NK-92 treated with Interleukin-12 subunit alpha and Interleukin-12 subunit beta, amount 100 ng/mL, for 24 hours (cell line): ENCODE data around the gene SV2C.
"Not testable (repeated sequence)": the region's sequence is repeated elsewhere in the genome, so short reads cannot be mapped to it uniquely, and the experiment has no call there.

Source experiments
- DNase-seq: peaks from one replicate; lab custom pipeline; 2025; lab: John Stamatoyannopoulos, UW

The SV2C gene

DNA sequence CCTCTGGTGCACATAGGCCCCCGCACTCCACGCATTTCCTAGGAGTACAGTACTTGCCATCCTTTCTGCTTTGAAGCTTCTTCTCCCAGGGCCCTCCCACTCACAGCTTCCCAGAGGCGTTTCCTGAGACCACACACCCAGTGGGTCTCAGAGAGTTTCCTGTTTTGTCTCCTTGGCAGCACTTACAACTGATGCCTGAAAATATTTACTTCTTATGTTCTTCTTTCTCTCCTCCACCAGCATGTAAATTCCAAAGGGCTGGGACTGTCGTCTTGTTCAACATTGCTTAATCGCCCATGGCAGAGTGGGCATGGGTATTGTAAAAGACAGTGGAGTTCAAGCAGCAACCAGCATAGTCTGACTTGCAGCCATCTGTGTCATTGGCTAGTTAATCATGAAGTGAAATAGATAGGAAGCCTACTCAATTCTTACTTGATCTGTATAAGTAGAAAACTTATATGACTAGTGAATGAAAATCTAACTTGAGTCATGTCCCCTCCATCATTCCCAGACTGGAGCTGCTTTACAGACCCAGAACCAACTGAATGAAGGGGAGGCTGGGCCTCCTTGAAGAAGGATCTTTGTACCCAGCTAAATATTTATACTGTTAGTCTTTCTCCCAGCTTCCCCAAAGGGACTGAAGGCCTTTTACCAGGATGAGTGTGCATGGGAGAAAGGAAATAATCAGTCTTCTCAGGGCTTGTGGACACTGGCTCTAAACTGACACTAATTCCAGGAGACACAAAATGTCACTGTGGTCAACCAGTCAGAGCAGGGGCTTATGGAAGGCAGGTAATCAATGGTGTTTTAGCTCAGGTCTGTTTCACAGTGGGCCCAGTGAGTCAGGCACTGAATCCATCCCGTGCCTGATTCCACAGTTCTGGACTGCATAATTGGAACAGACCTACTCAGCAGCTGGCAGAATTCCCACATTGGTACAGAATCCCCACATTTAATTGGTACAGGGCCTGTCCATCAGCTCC, 116.4 kb downstream of the SV2C start:
- DNase-seq: no peak

DNA sequence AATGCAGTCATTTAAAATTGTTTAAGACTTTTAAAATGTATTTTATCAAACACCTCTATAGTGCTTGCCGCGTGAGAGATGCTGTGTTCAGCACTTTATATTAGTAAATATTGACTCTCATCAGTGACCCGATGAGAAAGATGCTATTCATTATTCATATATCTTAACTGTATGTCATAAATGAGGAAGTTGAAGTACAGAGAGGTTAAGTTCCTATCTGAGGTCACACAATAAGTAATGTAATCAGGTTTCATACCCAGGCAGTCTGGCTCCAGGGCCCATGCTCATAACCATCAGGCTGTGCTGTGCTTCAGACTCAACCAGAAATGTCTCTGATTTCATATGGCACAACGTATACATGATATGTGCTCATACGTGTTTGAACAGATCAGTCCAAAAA, 119.0 kb downstream of the SV2C start:
- DNase-seq: no peak

DNA sequence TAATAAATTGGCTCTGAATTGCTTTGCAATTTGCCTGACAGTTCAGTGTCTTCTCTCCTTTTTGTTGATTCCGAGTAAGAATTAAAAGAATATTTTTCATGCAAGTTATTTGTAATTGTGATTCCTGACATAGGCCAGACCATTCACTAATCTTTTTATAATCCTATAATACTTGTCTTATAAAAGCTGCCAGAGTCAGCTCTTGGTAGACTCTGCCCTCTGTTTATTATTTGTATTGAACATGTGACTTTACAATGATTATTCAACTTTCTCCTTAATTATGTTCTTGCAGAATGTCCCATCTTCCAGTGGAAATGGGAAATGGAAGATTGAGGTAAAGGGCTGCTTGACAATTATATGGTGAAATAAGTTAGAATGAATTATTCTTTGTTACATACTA, 121.0 kb downstream of the SV2C start:
- DNase-seq: no peak

DNA sequence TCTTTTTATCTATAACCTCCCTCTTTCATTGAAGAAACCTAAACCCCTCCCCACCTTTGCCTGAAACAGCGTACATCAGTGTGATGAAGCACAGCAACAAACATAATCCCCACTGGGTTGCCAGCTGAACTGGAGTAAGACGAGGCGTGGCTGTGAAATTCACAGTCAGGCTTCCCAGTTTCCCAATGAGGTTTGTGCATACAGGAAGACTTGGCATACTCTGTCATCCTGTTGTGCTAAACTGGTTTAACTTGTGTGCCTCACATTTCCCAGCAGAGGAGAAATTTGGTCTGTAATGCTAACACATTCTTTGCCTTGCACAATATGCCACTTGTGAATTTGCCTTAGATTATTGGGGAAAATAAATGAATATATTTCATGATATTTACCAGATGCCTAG, 121.5 kb downstream of the SV2C start:
- DNase-seq: no peak

DNA sequence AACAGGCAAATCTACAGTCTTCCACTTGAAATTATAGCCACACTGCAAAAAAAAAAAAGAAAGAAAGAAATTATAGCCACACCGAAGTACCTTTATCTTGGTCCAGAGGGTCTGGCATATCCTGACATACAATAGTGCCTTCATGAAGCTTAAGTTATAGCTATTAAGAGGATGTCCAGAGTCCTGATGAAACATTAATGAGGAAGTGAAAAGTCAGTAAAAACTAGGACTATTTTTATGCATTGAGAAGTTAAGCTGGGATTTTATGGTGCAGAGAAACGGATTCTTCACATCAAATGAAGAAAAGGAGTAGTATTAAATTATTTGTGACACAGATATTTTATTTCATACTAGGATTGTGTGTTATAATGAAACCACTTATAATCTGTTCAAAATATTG, 123.9 kb downstream of the SV2C start:
- DNase-seq: no peak

DNA sequence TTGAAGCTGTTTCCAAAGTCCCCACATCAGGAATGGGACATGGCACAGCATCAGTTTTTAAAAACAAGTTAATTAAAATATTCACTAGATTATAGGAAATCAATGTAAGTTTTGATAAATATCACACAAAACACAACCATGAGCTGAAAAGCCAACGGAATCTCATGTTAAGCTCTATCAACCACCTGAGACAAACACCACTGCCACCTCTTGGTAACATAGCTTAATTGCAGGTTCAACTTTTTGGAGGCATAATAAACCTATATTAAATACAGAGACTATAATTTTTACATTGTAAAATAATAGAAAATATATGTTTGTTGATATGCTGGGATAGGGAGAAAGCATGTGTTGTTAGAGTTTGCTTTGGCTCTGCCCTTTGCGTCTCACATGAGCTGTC, 126.1 kb downstream of the SV2C start:
- no peak for DNase-seq

DNA sequence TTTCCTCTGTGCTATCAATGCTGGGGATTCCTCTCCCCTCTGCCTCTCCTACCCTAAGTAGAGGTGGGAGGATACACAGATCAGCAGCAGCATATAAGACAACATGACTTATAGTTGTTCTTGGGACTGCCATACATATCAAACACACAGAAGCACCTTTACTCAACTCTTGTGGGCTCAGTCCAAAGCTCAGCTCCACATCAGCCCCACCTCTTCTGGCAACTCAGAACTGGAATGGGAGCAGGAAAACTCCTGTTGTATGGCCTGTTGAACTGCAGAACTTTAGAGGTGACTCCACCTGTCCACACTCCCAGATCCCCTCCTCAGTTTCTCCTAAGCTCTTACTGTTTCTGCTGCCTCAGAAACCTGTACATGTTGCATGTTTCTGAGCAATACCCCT, 127.8 kb downstream of the SV2C start:
- DNase-seq: no peak

DNA sequence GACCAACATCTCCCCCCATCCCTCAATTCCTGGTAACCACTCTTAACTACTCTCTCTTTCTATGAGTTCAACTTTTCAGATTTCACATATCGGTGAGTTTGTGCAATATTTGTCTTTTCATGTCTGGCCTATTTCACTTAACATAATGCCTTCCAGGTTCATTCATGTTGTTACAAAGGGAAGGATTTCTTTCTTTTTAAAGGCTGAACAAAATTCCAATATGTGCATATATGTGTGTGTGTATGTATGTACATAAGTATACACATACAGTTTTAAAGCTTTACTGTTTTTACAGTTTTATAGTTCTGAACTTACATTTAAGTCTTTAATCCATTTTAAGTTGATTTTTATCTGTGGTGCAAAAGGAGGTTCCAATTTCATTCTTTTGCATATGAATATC, 130.7 kb downstream of the SV2C start:
- no peak for DNase-seq

DNA sequence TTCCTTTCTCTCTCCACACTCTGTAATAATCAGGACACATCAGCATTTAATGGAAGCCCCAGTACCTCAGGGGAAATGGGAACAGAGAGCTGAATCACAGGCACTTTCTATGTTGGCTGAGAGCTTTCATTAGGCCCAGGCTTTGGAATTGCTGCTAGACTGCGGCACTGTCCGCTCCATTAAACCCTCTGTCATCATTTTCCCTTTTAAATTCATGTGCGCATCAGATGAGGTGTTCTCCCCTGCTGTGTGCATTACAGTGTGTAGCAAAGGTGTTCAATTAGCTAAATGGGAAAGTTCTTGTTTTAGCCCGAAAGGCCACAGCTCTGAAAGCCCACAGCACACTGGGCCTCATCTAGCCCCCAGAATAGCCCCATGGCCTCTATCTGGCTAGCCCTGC, 133.6 kb downstream of the SV2C start:
- DNase-seq: no peak

DNA sequence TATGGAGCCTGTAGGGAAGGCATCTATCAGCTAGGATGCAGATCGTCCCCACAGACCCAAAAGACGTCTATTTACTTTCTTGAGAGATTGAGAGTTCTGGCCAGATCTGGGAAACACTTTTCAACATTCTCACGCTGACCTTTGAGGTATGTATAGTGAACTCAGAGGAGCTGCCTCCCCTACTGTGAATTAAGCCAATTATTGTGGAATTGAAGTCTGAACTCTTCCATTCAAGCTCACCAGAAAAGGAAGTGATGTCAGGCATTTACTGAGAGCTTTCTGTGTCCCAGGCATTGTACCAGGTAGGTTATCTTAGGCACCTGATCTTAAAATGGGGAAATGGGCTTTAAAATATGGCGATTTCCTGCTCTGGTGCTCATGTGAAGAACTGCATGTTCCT, 136.5 kb downstream of the SV2C start:
- DNase-seq: no peak

DNA sequence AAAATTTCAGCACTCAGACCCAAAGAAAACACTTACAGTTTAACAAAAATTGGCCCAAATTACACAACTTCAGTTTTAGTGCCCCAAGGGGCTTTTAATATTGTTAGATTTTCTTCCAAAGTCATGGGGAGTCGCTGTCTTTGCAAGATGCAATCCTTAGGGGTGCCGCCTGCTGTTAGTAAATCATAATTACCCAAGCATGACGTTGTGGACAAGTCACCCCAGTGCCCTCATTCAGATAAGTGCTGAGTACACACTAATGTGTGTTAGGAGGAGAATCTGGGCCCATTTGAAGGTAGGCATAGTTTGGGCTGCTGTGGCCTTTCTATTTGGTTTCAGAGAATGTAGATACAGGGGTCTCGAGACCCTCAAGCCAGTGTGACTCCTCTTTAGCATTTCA, 138.1 kb downstream of the SV2C start:
- no peak for DNase-seq

DNA sequence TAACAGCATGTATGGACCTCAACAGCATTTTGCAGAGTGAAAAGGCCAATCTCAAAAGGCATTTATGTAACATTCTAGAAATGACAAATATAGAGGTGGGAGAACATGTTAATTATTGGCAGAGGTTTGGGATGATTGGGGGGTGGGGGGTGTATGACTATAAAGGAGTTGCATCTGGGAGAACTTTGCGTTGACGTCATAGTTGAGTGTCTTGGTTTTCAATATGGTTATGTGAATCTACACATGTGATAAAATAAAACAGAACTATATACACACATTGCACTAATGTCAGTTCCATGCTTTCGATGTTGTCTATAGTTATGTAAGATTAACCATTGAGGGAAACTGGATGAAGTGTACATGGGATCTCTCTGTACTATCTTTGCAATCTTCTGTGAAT, 139.1 kb downstream of the SV2C start:
- DNase-seq: no peak

DNA sequence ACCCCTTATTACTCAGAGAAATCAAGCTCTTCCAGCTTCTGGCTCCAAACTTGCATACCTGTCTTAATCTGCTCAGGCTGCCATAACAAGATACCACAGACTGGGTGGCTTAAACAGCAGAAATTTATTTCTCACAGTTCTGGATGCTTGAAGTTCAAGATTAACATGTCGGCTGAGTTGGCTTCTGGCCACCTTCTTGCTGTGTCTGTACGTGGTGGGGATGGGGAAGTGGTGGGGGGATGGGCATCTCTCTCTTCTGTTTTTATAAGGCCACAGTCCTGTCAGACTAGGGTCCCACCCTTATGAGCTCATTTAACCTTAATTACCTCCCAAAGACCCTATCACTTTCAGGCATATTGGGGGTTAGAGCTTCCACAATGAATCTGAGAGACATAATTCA, 140.5 kb downstream of the SV2C start:
- DNase-seq: no peak

DNA sequence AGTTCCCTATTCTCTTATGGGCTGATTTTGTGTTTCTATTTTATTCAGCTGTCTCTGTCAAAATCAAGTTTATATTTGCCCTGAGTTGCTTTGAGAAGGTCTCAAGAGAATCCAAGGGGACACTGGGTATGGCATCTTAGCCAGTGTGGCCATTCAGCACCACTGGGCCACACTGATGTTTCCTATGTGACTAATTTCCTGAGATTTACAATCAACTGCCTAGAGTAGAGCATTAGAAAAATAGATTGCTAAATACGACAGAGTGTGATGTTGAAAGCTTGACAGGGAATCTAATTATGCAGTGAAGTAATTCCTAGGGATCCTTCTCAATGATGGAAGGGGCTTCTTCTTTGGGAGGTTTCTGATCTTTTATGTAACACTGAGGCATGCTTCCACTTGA, 141.7 kb downstream of the SV2C start:
- no peak for DNase-seq

DNA sequence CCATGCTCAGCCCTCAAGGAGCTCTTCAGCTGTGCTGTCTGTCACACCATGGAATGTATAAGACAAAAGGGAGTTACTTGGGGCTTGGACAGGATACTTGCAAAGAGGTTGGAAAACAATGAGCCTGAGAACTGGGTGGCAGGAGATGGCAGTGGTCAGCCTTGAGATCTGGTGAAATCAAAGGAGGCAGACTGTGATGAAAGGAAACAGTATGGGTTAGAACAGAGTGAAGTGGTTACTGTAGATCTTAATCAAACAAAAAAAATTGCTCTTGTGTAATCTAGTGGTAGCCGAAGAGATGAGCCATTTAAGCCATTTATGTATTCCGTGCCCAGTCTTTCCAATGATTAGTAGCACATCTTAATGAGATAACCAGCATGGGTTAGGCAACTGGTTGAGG, 142.2 kb downstream of the SV2C start:
- no peak for DNase-seq

DNA sequence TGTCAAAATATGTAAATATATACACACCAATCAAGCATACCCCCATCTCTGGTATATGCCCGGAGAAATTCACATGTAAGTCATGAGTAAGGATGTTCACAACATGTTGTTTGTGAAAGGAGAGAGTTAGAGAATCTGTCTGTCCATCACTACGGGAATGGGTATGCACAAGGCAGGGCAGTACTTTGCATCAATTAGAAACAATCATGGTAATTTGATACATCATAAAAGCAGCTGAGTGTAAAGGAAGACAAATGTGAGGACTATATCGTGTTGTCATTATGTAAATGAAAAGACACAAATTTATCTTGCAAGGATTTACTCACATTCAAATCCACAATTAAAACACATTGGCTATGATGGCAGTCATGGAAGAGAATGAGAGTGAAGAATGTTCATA, 146.7 kb downstream of the SV2C start:
- DNase-seq: no peak

DNA sequence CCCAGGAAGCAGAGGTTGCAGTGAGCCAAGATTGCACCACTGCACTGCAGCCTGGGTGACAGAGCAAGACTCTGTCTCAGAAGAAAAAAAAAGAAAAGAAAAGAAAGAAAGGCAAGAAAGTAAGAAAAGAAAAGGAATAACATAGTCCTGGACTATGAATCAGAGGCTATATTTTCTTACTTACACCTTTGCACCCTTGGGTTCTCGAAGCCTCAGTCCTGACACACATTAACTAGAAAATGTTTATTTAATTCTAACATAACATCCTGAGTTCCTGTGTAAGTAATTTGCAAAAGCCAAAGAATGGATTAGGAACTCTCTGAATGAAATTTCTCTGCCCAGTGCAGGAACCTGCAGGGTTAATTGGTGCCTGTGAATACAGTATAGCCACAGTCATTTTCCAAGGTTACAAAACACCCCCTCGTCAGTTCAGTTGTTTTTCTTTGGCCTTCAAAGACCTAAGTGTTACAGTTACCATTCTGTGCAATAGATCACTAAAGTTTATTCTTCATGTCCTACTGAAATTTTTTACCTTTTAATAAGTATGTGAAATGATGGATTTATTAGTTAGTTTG, 147.6 kb downstream of the SV2C start:
- no peak for DNase-seq

DNA sequence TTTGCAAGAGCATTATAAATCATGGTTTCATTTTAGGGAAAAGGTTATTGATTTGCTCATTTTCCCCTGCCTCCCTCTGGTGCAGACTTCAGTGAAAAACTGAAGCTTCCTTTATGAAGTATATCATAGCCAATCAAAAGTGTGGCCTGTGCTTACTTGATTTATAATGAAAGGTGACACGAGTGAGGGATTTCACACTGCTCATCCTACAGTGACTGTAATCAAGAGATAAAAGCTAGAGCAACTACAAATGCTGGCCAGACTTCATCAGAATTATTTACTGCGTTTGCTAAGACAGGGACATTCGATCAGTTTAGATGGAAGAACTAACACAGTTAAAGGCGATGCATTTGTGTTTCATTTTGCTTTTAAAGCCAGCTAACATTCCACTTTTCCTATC, 151.5 kb downstream of the SV2C start:
- DNase-seq: no peak

DNA sequence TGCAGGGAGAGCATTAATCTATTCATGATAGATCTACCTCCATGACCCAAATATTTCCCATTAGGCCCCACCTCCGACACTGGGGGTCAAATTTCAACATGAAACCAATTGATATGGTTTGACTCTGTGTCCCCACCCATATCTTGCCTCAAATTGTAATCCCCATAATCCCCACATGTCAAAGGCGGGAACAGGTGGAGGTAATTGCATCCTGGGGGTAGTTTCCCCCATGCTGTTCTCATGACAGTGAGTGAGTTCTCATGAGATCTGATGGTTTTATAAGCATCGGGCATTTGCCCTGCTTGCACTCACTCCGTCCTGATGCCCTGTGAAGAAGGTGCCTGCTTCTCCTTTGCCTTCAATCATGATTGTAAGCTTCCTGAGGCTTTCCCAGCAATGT, 153.5 kb downstream of the SV2C start:
- DNase-seq: no peak

DNA sequence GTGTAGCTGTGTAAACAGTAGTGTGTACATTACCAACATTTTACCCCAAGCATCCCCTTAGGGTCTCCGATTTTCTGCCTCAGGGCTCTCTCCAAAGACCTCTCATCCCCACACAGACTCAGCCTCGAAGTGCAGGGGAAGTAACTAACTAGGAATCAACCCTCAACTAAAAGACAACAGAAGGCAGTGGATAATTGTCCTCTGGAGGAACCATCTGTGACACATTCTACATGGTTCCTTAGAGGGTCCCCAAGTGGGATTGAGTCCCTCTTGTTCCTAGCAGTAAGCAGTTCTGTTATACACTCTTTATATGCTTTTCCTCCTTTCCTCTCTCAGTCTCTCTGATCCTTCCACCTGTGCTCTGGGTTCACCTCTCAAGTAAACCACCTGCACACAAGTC, 157.2 kb downstream of the SV2C start:
- DNase-seq: no peak

DNA sequence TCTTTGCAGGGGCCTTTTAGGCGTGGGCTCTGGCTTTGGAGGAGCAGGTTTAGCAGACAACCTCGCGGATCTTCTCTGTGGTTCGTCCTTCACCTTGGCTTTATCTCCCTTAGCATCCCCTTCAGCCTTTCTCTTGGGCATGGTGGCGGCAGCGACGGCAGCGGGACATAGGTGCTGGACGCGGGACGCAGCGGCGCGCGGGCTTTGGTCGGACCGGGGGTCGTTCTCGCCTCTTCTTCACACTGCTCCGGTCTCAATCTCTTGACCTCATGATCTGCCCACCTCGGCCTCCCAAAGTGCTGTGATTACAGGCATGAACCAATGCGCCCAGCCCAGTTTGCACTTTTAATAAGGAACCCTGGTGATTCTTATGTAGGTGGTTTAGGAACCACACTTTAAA, 159.0 kb downstream of the SV2C start:
- DNase-seq: not testable (repeated sequence)

DNA sequence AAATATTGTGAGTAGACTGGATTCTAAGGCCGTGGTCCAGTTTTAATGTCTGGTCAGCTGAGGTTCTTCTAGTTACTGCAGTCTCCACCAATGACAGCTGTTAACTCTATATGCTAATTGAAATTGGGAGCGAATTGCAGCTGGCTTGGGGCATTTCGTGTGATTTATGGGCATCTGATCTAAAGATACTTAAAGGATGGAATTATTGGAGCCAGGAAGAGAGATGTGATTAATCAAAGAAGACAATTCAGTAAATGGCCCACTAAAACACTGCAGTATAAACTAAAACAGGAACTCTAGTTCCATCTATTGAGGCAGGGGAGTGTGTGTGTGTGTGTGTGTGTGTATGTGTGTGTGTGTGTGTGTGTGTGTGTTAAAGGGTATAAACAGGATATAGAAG, 162.4 kb downstream of the SV2C start:
- no peak for DNase-seq

DNA sequence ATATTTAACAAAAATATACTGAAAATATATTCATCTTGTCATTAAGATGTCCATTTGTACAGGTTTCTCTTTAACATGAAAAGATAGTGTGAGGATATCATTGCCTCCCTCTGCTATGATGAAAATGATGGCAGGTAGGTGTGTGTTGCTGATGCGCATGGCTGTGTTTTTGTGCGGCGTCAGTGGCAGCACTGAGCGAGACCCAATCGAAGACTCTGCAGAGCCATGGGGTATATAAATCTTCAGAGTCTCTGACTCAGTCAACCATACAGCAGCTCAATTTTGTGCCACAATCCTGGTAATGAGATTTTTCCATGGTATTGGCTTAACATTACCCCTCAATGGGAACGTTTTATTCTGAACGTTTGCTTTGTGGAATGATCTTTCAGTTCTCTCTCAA, 166.4 kb downstream of the SV2C start:
- no peak for DNase-seq

DNA sequence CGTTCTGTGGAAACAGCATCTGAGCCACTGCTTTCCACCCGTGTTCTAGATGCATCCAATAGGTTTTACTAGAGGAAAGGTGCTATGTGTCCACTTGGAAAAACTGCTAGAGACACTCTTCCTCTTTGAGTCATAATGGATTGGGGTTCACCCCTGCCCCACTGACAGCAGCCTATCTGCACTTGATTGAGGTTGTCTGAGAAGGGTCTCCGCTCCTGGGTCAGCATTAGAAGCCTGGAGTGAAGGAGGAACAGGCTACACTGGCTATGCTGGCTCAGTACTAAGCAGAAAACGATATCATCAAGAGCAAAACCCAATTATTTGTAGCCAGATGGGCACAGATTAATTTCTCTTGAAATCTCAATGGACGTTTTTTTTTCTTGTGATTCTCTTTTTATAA, 167.3 kb downstream of the SV2C start:
- DNase-seq: no peak
